ENCODE results near the gene RASAL3.
"Not testable (repeated sequence)": the region's sequence is repeated elsewhere in the genome, so short reads cannot be mapped to it uniquely, and the experiment has no call there.

RASAL3 gene

DNA sequence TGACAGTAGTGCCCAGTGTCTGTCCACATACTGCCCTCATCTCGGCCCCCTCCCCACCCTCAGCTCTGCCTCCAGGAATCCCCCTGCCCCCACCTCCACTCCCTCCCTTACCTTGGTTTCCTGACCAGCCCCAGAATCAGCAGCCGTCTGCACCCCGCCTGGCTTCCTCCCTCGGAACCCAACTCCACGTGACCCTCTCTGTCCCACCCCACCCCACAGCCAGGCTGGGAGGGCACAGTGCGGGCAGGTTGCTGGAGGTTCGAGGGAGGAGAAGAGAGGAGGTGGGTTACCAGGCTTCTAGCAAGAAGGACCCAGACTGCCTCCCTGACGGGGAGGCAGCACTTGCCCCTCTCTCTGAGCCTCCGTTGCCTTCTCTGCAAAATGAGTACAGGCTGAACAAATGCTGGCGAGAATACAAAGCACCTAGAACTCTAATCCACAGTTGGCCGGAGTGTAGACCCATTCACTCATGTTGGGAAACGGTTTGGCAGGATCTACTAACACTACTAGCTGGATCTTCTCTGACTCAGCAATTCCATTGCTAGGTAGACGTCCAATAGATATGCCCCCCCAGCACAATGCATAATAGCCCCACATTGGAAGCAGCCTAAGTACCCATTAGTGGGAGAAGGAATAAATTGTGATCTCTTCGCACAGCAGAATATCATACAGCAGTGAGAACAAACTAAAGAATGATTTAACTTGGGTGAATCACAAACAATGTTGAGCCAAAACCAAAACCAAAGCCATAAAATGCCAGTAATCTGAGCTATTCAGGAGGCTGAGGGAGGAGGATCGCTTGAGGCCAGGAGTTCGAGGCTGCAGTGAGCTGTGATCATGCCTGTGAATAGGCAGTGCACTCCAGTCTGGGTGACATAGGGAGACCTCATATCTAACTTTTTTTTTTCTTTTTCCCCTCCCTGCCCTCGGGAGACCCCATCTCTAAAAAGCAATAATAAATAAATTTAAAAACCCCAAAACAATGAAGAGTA lies at the start of gene RASAL3:
RASAL3 (minus strand) TSS at position 151 of the 992 bp plus-strand sequence. CDS start 186 bp downstream, outside the sequence.
- DNase-seq, result peak in 2 of 4 experiments; percentile 26 to 27

DNA sequence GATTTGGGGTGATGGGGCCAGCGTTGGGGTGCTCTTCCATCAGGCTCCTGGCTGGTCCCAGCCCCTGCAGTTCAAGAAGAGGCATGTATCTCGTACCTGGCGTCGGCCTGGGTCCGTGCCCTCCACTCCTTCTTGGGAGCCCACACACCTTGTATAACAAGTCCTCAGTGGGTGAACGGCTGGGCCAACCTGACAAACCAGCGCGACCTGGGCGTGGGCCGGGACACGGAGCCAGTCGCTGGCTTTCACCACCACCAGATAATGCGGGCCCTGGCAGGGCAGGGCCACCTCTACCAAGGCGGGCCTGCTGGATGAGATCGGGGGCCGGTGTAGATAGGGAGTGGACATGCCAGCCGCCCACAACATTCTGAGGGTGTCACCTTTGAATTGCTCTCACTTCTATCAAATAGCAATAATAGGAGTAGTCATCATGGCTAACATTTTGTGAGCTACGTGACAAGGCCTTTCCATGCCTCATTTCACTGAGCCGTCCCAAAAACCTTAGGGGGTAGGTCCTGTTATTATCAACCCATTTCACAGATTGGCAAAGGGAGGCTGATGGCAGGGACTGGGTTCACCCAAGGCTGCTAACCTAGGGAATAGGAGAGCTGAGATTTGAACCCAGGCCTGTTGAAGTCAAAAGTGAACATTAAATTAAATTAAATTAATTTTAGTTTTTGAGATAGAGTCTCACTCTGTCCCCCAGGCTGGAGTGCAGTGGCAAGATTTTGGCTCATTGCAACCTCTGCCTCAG lies 47.5 kb upstream of the RASAL3 start:
- no peak for DNase-seq

DNA sequence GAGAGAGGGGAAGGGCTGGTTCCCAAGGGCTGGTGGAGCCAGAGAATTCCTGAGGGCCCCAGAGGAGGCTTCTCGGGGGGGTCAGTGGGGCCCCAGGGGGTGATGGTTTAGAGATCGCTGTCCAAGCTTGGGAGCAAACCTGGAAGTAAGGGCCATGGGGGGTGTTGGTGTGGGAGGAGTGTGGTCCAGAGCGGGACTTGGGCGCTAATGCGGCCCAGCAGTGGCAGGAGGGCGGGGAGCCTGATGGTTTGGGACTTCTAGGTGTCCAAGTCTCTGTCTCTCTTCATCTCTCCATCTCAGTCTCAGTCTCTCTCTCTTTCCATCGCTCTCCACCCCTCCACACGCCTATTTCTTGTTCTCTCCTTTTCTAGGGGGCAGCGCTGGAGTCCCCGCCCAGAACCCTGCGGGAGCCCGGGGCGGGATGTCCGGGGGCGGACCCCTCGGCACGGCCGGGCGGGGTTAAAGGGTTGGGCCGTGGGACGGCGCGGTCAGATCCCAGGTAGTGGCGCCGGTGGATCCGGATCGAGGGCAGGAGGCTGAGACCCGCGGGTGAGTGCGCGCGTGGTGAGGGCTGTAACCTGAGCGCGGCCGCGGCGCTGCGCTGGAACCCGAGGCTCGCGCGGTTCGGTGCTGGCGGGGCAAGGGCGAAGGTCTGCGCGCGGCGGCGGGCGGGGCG lies 43.8 kb upstream of the RASAL3 start, which contains the start of gene CYP4F22:
CYP4F22 (plus strand) TSS at position 491 of the 676 bp plus-strand sequence. CDS start 16,812 bp downstream, outside the sequence.
- no peak for DNase-seq

DNA sequence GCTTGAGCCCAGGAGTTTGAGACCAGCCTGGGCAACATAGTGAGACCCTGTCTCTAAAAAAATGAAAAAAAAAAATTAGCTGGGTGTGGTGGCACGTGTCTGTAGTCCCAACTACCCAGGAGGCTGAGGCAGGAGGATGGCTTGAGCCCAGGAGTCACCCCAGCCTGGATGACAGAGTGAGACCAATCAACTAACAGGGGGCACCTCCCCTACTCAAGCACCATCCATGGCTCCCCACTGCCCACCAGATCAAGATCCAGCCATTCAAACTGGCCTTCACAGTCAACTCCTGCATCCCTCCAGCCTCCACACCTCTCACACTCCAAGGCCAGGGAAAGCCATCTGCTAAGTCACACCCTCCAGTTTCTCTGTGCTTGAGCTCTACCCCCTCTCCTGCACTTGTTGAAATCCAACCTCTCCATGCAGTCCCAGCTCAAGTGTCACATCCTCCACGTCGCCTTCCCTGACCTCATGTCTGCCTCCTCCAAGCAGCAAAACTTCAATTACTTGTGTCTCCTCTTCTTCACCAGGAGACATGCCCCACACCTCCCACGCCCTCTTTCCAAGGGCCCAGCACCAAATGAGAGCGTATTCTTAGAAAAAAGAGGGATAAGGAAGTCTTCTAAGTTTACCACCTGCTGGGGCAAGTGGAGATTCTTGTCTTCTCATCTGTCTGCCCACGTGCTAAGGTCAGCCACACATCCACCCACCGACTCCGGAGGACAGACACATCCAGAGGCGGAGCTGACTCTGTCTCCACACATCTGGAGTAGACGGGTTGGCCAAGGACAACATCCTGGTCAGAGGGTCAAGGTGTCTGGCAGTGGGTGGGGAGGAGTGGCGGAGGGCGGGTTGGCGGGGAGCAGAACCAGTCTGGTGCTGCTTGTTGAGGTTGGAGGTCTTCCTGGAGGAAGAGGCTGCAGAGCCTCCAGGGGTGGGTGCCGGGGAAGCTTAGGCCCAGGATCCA lies 43.0 kb upstream of the RASAL3 start:
- DNase-seq, result no peak

DNA sequence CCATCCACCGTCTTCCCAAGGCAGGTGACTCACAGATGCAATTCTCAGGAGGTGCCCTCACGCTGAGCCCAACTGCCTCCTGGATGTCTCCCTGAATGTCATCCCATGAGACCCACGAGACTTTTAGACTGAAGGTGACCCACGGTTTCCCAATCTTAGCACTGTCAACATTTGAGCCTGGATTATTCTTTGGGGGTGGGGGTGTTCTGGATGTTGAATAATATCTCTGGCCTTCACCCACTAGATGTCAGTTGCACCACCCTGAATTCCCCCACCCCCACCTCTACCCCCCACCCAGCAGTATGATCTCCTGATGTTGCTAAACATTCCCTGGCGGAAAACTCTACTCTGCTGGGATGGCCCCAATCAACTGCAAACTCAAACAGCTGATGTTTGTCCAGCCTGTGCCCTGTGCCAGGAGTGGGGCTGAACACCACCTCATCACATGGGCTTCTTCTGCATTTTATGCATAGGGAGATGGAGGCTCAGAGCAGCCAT lies 41.8 kb upstream of the RASAL3 start:
- no peak for DNase-seq

DNA sequence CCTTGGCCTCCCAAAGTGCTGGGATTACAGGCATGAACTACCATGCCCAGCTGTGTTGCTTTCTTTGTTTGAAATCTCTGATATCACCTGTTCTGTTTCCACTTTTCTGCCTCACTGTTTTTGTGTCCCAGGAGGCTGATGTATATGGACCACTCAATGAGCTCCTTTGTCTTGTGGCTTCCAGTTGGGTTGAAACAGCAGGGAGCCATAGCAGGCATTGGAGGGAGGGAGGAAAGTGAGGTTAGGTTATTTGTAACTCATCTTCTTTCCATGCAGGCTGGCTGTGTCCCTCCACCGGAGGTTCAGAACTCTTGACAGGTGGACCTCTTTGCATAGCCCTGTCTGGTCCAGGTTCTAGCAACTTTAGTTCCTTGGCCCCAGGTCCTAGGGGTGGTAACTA lies 37.9 kb upstream of the RASAL3 start:
- no peak for DNase-seq

DNA sequence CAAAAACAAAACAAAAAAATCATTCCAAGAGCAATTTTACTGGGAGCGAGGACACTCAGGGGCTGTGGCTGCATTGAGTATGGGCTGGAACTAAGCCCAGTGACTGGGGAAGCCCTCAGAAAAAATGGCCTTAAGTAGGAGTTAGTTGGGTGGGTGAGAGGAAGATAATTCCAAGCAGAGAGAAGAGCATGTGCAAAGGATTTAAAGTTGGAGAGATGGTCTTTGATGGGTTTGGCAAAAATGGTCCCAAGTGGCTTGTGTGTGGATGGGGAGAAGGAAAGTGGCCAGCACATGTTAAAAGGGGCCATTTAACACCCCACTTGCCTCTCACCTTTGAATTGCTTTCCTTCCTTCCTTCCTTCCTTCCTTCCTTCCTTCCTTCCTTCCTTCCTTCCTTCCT lies 37.3 kb upstream of the RASAL3 start:
- no peak for DNase-seq

DNA sequence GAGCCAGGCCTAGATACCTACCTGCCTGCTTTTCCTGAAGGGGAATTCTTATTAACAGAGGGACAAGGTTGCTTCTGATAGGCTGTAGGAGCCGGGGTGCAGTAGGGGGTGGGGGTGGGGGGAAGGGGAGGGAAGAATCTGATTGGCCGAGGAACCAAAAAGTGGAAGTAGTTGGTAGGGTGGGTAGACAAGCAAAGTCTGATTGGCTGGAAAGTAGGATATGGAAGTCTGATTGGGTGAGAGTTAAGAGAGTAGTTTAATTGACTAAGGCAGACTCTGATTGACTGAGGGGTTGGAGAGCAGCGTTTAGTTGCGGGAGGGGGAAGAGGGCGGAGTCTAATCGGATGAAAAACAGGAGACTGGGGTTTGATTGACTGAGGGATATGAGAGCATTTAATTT lies 34.6 kb upstream of the RASAL3 start:
- no peak for DNase-seq

DNA sequence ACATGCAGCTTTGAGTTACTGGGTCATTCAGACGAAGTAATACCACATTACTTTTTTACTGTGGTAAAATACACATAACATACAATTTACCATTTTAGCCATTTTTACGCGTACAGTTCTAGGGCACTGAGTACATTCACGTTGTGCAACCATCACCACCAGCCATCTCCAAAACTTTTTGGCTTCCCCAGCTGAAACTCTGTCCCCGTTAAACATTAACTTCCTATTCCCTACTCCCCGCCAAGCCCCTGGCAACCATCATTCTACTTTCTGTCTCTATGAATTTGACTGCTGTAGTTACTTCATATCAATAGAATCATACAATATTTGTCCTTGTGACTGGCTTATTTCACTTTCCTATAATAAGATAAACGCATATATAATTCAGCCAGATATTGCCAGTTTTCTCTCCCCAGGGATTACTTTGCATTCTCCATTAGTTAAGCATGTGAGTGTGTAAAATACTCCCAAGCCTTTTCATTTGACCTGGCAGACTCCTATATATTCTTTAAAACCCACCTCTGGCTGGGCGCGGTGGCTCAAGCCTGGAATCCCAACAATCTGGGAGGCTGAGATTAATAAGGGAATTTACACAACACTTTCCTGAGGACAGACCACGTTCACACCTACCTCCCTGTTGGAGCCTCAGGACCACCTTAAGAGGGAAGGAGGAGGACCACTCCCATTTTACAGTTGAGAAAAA lies 34.0 kb upstream of the RASAL3 start:
- DNase-seq, result no peak

DNA sequence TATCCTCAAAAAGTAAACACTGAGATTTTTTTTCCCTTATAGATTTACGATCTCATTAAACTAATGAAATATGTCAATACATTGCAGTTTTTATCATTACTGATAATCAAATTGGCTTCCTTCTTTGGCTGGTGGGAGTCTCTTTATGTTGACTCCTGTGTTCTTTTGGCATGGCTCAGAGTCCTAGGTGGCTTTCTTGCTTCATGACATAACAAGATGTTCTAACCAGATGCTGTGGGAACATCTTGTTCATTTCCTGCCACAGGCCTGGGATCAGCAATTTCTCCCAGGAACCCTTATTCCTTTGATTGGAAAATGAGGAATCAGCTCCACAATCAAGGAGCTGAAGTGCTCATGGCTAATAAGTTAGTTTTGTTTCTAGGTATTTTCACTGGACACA lies 30.8 kb upstream of the RASAL3 start:
- no peak for DNase-seq

DNA sequence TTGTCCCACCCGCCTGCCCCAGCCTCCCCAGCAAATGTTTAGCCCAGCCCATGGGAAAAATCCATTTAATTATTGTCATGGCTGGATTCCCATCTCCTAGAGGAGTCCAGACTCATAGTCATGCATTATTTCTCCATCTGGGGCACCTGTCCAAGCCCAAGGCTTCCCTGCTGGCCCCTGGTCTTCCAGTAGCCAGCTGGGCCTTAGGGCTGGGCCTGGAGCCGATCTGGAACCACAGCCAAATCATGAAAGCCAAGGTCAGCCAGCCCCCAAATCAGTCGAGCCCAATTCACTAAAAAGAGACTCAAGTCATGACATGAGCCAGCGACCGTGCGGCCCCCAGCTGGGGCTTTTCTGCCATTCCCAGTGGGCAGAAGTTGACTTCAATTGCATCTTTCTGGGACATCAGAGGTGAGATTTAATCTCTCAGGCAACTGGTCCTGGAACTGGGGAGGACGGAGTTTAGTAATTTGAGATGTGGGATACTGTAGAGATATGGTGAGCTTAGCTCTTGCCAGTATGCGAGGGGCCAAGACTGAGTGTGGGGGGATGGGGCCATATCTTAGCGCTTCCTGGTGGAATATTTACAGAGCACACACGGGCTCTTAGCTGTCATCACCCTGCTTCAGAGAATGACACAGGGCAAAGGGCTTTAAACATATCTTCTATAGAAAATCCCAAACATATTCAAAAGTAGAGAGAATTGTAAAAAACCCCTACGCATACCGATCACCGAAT lies 24.3 kb upstream of the RASAL3 start:
- DNase-seq, result no peak

DNA sequence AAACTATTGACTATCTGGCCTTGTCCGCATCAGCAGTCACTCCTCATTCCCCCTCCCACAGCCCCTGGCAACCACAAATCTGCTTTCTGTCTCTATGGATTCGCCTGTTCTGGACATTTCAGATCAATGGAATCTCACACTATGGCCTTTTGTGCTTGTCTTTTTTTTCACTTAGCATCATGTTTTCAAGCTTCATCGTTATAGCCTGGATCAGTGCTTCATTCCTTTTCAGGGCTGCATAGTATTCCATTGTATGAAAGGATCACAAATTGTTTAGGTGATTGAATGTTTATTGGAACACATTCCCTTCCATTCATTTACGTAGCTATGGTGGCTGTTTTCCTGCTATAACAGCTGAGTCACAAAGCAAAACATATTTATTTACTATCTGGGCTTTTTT lies 22.7 kb upstream of the RASAL3 start:
- DNase-seq, result no peak

DNA sequence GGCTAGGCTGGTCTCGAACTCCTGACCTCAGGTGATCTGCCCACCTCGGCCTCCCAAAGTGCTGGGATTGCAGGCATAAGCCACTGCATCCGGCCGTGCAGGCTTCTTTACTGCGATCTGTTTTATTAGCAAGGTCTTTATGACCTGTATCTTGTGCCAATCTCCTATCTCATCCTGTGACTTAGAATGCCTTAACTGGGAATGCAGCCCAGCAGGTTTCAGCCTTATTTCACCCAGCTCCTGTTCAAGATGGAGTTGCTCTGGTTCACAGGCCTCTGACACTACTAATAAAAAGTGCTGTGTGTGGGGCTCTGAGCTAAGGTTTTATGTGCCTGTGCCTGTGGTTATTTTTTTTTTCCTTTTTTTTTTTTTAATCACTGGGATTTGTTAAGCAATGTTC lies 21.4 kb upstream of the RASAL3 start:
- DNase-seq, result not testable (repeated sequence)

DNA sequence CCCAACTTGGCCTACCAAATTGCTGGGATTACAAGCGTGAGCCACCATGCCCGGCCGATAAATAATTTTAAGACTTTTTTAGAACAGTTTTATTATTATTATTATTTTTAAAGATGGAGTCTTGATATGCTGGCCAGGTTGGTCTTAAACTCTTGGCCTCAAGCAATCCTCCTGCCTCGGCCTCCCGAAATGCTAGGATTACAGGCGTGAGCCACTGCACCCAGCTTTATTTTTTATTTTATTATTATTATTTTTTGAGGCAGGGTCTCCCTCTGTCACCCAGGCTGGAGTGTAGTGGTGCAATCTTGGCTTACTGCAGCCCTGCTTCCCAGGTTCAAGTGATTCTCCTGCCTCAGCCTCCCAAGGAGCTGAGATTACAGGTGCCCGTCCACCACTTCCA lies 16.7 kb upstream of the RASAL3 start:
- not testable (repeated sequence) for DNase-seq

DNA sequence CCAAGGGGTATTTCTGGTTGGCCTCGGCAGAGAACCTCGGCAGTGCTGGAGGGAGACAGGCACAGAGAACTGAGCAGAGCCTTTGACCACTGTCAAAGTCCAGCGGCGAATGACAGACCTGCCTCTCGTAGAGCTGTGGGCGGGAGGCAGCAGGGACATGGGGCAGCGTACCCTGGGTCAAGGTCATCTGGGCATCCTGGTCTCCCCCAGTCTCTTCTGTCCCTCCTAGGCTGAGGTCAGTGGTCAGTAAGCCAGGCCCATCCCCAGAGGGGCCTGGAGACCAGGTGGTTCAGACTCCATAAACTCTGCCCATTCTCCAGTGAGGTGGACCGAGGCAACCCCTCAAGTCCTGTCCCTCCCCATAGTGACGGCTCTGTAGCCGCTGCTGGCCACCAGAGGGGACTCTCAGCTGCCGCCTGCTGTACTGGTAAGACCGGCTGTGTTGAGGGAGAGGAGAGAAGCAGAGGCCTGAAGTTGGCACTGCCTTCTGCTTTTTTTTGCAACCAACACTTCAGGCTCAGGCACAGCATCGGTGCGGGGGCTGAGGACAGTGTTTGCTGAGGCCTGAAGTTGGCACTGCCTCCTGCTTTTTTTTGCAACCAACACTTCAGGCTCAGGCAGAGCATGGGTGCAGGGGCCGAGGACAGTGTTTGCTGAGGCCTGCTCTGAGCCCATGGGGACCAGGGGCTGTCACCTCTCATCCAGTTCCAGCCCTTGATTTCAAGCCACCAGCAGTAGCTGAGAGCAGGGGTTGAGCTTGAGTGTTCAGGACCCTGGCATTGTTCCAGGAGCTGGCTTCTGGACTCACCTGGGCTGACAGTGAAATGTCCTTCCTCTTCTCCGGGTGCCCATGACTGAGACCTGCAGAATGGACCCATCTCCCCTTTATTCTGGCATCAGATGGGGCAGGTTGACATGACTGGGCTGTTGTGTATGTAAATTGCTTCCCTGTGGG lies 15.3 kb upstream of the RASAL3 start, which contains the start of gene PGLYRP2:
PGLYRP2 (minus strand) TSS at position 111 of the 955 bp plus-strand sequence. CDS start 130 bp downstream, outside the sequence.
- no peak for DNase-seq

DNA sequence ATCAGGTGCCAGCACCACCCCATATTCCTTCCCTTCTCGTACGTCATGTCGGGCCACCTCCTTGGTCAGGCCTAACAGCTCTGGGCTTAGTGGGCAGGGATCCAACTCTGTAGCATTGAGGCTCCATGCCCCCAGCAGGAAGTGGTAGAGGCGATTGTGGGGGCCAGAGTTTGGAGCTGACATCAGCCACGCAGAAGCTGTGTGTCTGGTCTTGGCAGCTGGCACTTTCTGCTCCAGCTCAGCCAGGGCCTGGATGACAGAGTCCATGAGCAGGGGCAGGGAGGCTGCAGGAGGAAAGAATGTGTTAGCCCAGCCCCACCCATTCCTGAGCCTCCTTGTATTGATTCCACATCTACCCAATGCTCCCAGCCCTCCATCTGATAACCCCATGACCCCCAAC lies 12.0 kb upstream of the RASAL3 start:
- no peak for DNase-seq

DNA sequence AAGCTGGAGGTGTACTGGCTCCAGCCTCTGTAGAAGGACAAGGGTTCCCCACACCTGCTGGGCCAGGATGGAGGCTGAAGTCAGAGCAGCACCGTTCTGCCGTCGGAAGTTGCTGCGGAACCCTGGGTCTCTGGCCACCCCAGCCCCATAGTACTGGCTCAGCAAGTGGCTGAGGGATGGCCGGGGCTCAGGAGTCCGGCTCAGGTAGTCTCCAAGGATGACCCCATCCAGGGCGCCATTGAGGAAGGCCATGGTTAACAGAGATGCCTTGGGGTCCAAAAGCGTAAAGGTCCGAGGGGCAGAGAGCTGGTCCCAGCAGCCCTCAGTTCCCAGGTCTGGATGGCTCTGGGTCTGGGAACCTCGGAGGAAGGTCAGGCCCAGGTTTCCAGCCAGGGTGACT lies 11.3 kb upstream of the RASAL3 start:
- DNase-seq, result no peak

DNA sequence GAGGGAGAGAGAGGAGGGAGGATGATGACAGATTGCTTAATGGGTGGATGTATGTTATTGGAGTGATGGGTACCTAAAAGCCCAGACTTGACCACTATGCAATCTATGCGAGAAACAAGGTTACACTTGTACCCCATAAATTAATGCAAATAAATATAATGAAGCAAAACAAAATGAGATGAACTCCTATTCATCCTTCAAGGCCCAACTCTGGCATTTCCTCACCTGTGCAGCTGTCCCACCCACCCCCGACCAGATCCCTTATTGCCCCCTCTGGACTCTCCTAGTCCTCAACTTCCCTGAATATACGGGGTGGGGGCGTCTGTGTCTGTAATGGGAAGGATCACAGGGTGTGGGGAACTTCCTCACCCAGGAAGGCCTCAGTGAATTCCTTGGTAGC lies 10.8 kb upstream of the RASAL3 start:
- no peak for DNase-seq

DNA sequence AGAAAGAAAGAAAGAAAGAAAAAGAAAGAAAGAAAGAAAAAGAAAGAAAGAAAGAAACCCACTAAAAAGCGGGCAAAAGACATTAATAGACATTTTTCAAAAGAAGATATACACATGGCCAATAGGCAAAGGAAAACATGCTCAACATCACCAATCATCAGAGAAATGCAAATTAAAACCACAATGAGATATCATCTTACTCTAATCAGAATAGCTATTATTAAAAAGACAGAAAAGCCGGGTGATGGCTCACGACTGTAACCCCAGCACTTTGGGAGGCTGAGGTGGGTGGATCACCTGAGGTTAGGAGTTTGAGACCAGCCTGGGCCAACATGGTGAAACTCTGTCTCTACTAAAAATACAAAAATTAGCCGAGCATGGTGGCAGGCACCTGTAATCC lies 9.5 kb upstream of the RASAL3 start:
- not testable (repeated sequence) for DNase-seq
